GM18907 (cell line): ENCODE results near the gene CARD11.

Experiments
- ATAC-seq: cut with Tn5 transposase; IDR thresholded peaks from one replicate; pipeline ENCODE4 v1.9.1; 2021; ENCODE audit warnings: mild to moderate bottlenecking, moderate library complexity; ENCODE audit not compliant: unreplicated experiment

Gene CARD11

DNA sequence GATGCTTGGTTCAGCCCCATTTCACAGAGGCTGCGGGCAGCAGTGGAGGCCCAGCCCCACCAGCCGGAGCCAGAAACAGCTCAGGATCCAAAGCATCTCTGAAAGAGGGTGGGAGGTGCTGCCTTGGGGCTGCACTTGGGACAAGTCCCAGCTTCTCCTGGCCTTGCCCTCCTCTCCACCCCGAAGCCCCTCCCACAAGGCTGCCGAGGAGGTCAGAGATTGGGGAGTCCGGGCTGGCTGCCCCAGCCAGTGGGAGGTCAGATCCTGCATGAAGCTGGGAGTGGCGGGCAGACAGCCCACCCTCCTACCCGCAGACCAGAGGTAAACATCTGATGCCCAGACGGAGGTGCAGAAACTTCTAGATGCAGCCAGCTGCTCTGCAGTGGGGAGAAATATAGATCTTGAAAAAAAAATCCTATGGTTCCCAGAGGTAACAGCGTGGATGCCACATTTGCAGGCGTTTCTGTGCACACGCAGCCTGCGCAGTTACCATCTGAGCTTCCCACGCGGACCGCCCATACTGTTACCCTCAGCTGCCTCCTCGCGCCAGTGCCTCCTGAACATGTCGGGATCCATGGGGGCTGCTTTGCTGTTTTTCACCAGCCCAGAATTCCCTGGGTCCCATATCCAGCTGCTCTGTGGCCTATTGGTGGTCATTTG, 162.7 kb downstream of the CARD11 start:
- no peak for ATAC-seq

DNA sequence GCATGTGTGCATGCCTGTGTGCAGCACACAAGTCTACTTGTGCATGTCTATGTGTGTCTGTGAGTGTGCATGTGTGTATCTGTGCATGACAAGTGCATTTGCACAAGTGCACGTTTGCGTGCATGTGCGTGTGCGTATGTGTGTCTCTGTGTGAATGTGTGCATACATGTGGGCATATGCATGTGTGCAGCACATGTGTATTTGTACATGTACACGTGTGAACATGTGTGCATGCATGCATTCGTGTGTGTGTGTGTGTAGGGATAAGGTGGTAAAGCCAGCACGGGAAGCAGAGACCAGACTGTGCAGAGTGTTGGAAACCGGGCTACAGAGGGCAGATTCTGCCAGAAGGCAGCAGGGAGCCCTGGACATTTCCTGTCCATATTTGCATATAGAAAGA, 163.6 kb downstream of the CARD11 start:
- no peak for ATAC-seq

DNA sequence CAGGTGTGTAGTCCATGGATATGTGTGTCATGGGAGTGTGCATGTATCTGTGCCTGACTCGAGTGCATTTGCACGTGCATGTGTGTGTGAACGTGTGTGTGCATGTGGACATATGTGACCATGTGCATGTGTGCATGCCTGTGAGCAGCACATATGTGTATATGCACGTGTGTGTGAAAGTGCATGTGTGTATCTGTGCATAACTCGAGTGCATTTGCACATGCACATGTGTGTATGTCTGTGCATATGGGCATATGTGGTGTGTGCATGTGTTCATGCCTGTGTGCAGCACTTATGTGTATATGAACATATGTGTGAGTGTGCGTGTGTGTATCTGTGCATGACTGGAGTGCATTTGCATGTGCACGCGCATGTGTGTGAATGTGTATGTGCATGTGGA, 164.3 kb downstream of the CARD11 start:
- no peak for ATAC-seq

DNA sequence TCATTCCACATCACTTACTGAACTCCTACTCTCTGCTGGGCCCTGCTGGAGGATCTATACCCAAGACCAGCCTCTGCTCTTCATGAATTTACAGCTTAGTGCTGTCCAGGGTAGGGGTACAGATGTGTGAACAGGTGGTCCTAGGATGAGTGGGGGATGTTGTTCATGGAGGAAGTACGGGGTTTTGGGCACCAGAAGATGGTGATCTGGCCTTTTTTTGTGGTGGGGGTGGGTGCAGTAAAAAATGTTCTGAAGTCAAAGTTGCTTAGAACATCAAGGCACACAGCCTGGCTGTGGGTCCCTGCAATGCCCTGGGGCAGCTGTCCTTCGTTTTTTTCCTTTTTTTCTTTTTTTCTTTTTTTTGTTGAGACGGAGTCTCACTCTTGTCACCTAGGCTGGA, 165.4 kb downstream of the CARD11 start:
- ATAC-seq: no peak

DNA sequence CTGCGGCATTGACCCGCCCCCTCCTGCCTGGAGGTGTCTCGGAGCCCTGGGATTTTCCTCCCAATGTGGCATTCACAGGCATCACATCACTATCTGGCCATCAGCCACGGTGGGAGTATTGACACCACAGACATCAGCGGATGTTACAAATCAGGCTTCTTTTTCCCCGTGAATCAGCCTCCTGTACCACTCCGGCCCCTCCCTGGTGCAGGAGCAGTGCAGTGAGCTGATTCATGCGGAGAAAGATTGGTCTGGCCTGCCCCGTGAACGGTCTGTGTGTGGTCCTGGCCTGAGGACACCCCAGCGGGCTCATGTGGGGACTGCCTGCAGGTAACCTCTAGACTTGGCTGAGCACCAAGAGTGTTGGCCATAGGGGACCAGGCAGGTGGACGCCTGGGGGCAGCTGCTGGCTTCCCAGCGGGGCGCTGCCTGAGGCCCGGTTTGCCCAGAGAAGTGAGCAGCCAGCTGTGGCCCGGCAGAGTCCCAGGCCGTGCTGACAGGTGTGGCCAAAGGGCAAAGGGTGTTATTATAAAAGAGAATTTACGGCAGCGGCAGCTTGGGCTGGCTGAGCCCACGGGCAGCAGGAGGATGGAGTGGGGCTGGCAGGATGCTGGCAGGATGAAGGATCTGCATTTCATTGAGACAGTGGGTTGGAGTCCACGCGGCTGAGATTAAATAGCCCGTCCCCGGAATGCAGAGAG, 167.5 kb downstream of the CARD11 start:
- ATAC-seq: no peak

DNA sequence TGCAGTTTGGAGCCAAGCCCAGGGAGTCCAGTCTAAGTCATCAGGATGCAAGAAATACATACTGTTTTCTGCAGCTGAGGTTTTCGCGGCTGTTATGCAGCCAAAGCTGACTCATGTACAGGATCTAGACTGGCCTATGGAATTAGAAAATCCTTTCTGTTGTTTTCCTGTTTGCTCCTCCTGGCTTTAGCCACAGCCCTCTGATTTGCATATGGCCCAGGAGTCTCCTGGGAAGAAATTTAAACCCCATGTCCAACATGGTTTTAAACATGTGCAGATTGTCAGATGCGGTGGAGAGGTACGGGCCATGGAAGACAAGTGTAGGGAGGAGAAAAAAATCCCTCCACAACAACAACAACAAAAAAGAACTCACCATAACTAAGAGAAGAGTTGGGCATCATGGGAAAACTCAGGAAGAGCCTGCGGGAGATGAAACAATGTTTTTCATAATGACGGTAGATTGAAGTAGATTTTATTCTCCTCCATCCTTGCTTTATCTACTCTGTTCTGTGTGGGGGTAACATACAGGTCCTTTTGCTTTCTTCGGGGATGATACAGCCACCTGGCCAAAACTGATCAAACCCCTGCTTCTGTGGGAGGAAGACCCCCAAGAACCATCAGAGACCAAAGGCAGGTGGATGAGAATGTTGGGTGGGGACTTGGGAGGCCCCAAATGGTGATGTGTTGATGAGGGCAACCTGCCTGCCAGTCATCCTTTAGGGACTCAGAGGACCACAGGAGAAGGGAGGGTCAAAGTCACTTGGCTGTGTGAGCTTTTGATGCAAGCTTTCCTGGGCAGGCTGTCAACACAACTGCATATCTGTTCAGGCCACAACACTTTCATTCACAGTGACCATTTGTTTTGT, 169.7 kb downstream of the CARD11 start:
- ATAC-seq: no peak

DNA sequence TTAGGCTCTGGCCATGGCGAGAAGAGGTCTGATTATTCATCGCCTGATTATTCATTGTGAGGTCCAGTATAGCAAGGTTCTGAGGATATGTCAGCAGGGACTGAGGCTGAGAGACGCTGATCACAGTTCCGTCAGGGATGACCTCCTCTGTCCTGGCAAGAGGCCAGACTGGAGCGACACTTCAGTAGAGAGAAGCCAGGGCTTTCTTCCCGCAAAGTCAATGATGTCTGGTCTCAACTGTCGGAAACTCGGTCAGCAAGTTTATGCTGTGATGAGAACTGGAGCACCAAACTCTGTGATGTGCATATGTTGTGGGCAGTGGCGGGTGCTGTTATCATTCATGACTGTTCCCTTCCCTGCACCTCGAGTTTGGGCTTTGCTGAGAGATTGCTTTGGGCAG, 170.5 kb downstream of the CARD11 start:
- no peak for ATAC-seq

DNA sequence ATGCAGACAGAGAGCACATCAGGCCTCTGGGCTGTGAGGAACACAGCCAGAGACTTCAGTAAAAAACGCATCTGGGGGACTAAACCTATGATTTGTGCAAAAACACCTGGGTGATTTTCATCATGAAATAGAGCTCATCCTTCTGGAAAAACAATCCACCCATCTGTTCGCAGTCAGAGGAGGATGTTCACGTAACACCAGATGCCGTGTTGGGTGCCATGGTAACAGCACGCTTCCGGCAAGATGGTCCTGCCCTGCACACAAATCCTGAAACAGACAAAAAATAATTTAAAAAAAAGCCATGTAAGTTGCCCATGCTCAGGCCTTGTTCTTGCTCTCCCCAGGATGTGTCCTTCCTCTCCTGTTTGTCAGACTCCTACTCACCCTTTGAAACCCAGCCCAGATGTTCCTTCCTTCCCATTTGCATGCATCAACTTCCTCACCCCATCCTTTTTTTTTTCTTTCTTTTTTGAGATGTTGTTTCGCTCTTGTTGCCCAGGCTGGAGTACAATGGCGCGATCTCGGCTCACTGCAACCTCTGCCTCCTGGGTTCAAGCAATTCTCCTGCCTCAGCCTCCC, 171.3 kb downstream of the CARD11 start:
- ATAC-seq: no peak

DNA sequence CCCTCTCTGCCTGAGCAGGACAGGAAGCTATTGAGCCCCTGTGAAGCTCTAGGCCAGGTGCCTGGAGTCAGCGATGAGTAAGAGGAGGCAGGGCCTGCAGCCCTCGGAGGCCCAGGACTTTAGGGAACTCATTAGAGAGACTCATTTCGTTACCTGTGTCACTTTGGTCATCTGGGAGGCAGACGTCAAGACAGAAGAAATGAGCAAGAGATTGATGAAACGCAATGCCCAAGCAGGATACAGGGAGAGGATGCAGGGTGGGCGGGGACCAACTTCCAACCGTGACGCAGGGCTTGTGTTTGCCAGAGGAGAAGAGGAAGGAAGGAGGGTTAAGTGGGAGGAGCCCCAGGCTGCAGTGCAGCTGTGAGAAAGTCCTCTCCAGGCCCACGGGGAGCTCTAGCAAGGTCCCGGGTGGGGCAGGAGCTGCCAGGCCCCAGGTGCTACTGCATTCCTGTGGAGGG, 173.2 kb downstream of the CARD11 start:
- ATAC-seq: peak; percentile 46

DNA sequence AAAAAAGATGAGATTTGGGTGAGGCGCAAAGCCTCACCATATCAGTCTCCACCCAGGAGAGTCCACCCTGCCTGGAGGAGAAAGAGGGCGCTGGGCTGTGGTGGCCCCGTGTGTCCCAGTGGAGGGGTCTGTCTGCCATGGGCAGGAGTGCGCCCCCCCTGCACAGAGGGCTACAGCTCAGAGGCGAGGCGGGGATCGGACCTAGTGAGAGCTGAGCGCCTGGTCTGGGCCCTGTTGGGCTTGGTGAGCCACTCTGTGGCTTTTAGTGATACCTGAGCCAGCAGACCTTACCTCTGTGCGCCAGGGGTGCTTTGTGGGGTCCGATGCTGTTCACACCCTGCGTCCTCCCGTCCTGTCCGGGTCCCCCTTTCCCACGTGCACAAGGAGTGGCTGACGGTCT, 173.7 kb downstream of the CARD11 start:
- ATAC-seq: no peak

DNA sequence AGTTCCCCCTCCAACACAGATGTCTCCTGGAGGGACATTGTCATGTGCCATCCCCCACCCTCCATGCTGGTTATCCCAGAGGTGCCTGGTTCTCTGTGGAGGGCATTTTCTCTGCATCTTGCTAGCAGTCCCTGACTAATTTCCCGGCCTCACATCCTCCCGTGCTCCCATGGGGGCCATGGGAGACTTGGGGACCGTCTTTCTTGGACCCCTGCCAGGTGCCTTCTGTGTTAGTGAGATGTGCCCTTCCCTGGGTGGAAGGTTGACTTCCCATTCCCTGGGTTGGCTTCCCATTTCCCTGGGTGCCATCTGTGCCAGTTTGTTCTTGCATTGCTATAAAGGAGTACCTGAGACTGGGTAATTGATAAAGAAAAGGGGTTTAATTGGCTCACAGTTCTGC, 177.1 kb downstream of the CARD11 start:
- no peak for ATAC-seq

DNA sequence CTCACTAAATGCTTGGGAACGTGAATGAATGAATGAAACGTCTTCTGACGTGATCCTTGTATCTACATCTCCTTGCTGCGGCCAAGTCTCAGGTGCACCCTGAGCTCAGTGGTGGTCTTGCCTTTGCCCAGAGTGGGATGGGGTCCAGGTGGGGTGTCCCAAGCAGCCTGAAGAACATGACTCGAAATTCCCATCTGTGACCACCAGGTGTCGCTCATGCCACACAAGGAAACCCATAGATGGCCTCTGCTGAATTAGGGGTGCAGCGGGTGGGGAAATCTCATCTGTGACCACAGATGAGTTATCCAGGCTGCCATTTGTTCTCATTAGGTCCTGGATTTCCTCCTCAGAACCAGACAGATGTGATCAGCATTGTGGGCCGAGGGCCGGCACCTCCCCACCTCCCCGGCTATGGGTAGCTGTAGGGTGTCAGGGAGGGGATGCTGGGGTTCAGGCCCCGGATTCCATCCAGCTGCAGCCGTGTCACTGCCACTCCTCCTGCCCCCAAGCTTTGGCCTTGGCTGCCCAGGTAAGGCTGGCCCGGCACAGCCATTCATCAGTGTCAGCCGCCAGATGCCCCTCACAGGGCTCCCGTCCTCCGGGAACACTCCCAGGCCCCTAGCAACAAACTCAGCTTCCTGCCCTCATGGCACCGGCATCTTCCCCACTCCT, 178.5 kb downstream of the CARD11 start:
- ATAC-seq: no peak

DNA sequence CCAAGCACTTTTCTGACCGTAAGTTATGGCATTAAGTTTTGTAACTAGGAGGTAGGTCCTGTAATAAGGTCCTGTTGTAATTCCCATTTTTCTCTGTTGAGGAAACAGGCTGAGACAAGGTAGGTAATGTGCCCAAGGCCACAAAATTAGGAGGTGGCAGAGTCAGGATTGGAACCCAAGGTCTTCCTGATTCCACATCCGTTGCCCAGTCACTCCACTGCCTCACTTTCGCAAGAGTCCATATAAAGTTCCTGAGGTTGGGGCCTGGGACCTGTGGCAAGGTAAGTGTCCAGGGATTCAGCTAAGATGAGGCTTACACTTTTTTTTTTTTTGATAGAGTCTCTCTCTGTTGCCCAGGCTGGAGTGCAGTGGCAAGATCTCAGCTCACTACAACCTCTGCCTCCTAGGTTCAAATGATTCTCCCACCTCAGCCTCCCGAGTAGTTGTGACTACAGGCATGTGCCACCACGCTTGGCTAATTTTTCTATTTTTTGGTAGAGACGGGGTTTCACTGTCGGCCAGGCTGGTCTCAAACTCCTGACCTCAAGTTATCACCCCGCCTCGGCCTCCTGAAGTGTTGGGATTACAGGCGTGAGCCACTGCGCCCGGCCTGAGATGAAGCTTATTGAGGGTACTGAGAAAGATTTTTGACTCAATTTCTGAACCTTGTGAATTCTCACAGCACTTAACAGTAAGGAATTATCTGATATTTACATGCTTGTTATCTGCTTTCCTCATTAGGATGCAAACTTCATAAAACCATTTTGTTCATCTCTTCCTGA, 179.3 kb downstream of the CARD11 start:
- no peak for ATAC-seq

DNA sequence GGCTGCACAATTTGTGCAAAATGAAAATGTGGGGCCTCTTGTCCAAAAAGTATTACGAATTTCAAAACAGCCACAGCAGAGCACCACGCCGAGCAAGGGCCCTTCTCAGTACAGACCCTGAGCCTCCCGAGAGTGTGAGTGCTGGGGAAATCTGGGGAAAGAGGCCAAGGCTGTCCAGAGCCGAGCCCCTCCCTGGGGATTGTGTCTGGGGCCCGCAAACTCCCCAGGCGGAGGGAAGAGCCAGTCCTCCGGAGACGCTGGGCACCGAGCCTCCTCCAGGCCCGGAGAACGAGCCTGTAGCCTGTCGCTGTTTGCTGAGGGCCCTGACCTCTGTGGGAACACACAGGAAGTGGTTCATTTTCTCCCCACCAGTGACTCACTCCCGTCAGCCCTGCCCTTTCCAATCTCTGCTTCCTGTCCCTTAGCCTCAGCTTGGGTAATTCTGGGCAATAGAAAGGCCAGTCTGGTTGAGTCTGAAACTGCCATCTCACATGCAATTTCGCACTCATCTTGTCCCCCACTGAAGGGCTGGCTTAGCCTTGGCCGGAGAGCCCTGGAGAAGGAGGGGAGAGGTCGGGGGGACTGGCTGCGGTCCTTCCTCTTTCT, 180.1 kb downstream of the CARD11 start:
- peak; percentile 95 for ATAC-seq

DNA sequence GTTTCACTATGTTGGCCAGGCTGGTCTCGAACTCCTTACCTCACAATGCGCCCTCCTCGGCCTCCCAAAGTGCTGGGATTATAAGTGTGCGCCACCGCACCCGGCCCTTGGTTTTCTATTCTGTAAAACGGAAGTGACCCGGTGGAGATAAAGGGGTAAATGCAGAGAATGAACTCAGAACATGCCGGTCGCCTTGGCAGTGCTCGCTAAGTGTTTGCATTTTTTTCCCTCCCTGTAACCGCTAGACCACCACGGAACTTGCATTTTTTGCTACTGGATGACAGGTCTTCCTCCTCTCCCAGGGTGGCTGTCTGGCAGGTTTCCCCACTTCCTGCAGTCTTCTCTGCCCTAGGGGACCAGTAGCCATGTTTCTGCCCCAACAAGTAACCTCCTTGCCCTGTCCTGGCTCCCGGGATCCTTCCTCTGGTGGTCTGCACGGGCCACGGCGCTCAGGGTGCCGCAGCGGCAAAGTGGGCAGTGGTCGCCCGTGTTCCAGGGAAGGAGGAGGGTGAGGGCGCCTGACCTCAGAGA, 180.8 kb downstream of the CARD11 start:
- ATAC-seq: no peak

DNA sequence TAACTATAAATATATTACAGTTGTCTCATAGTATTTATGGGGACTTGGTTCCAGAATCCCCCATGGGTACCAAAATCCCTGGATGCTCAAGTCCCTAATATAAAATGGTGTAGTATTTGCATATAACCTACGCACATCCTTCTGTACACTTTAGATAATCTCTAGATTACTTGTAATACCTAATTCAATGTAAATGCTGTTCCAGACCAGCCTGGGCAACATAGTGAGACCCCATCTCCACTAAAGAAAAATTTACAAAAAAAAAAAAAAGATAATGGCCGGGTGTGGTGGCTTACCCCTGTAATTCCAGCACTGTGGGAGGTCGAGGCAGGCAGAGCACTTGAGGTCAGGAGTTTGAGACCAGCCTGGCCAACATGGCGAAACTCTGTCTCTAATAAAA, 182.2 kb downstream of the CARD11 start:
- ATAC-seq: no peak

DNA sequence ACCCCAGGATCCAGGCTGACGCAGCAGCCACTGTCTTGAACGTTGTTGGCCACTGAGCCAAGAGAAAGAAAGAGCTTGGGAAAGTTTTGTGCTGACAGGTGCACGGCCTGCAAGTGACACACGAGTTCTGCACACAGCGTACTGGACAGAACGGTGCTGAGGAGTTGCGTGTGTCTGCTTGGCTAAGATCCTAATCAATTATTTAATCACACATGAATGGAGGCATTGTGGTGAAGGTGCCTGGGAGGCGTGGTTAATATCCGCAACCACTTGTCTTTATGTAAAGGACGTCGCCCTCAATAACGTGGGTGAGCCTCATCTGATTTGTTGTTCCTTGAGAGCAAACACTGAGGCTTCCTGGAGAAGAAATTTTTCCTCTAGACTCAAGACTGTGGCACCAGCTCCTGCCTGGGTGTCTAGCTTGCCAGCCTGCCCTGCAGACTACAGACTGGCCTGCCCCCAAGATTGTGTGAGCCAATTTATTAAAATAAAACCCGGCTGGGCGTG, 183.0 kb downstream of the CARD11 start:
- no peak for ATAC-seq

DNA sequence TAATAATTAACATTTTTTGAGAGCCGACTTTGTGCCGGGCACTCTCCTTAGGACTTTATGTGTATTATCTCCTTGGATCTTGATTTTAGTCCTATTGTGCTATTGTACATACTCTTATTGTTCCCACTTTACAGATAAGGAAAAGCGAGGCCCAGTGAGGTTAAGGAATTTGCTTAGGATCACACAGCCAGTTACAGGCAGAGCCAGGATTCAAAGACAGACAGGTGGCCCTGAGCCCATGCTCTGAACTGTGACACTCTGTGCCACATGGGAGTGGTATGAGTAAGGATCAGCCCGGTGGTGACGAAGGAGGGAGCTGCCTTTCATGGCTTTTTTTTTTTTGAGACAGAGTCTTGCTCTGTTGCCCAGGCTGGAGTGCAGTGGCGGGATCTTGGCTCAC, 183.7 kb downstream of the CARD11 start:
- ATAC-seq: no peak

DNA sequence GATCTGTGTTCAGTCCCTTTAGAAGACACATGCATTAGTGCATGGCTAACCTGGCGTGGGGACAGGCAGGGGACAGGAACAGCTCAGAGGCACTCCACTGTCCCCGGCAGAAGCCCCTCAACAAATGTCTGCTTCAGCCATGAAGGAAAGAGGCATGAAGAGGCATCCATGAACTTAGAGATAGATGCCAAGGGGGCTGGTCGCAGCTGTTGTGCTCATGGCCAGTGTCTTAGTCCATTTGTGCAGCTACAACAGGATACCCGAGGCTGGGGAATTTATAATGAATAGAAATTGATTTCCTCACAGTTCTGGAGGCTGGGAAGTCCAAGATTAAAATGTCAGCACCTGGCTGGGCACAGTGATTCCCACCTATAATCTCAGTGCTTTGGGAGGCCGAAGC, 185.0 kb downstream of the CARD11 start:
- ATAC-seq: no peak
